GM12864 (cell line): ENCODE results near the gene PRAMEF17.
"Not testable (repeated sequence)": the region's sequence is repeated elsewhere in the genome, so short reads cannot be mapped to it uniquely, and the experiment has no call there.

Experiments
- DNase-seq: peaks from one replicate; pipeline ENCODE4 v3.0.0-alpha.2; 2011; ENCODE audit warnings: low read depth
- H3K4me3 ChIP-seq: 2 replicates; pipeline ENCODE4 v1.5.1; 2011; ENCODE audit warnings: mild to moderate bottlenecking, low read depth, low read length, control low read depth
- CTCF ChIP-seq: IDR thresholded peaks from 2 replicates; pipeline ENCODE4 v1.5.1; 2011; ENCODE audit warnings: low read depth, mild to moderate bottlenecking, moderate library complexity, low read length, control low read depth, inconsistent platforms; ENCODE audit errors: missing control alignments

PRAMEF17 gene

GRCh38 chr1:13407811-13408210 is 18.4 kb downstream of the PRAMEF17 start:
- no peak for TF ChIP-seq CTCF
- H3K4me3 ChIP-seq: no peak overlapping the region
- DNase-seq: no peak

- H3K4me3 ChIP-seq, DNase-seq: not testable (repeated sequence)
Observed at GRCh38 chr1:13410150-13410549, 20.7 kb downstream of the PRAMEF17 start, which contains the start of gene PRAMEF20. TSS of gene PRAMEF20 (plus strand) at chr1:13410450. CDS start at chr1:13416355, 5,905 bp downstream.

- no peak for TF ChIP-seq CTCF
- no peak for DNase-seq
- H3K4me3 ChIP-seq: no peak overlapping the region
Observed at GRCh38 chr1:13430495-13430894, 41.1 kb downstream of the PRAMEF17 start.

- H3K4me3 ChIP-seq: no peak overlapping the region
- DNase-seq: no peak
- no peak for TF ChIP-seq CTCF
Observed at GRCh38 chr1:13432251-13432650, 42.8 kb downstream of the PRAMEF17 start.

GRCh38 chr1:13433694-13434358 is 44.4 kb downstream of the PRAMEF17 start:
- not testable (repeated sequence) for DNase-seq, H3K4me3 ChIP-seq

- H3K4me3 ChIP-seq: no peak overlapping the region
- DNase-seq: no peak
- TF ChIP-seq CTCF: no peak
Observed at GRCh38 chr1:13435458-13435857, 46.0 kb downstream of the PRAMEF17 start.

- H3K4me3 ChIP-seq, DNase-seq: not testable (repeated sequence)
Observed at GRCh38 chr1:13439104-13439783, 49.8 kb downstream of the PRAMEF17 start.
